ENCODE results near the gene TOM1L2.

Gene TOM1L2

GRCh38 chr17:17871913-17872312 is 100.3 kb downstream of the TOM1L2 start:
- no peak for DNase-seq

DNA sequence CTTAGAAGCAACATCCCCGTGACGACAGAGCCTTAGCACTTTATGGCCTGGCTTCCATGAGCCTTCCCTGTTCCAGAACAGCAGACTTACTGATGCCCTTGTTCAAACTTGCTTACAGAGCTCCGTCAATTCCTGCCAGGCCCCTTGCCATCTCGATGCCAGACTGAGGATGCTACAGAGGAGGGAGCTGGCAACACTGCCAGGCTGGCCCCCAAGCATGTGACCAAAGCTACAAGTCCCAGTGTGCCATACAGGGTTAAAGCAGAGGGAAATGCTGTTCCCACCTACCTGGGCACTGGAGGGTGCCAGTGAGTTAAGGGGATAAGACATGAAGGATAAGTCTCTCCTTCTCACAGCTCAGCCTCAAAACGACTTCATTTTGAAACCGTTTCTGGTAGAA is 102.0 kb downstream of the TOM1L2 start:
- DNase-seq: peak in 1 of 5 experiments; percentile 18

- DNase-seq: no peak
Measured at GRCh38 chr17:17868641-17869522, 103.3 kb downstream of the TOM1L2 start.

GRCh38 chr17:17866897-17867296 is 105.3 kb downstream of the TOM1L2 start:
- no peak for DNase-seq

- no peak for DNase-seq
Measured at GRCh38 chr17:17866425-17866824, 105.8 kb downstream of the TOM1L2 start.

- DNase-seq: no peak
Measured at GRCh38 chr17:17865035-17865434, 107.2 kb downstream of the TOM1L2 start.

DNA sequence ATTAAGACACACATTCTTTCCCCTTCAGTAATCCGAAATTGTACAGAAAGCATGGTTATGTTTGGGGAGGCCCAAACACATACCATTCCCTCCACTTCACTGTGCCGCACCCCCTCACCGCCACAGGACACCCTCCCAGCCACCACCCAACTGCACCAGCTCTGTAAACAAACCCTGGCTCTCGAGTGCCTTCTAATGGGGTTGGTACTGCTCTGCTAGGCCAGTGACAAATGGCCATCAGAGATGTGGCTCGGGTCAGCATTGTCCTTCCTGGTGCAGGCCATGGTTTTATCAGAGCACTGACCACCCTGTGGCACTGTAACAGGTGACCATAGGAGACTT is 111.5 kb downstream of the TOM1L2 start:
- DNase-seq: no peak

DNA sequence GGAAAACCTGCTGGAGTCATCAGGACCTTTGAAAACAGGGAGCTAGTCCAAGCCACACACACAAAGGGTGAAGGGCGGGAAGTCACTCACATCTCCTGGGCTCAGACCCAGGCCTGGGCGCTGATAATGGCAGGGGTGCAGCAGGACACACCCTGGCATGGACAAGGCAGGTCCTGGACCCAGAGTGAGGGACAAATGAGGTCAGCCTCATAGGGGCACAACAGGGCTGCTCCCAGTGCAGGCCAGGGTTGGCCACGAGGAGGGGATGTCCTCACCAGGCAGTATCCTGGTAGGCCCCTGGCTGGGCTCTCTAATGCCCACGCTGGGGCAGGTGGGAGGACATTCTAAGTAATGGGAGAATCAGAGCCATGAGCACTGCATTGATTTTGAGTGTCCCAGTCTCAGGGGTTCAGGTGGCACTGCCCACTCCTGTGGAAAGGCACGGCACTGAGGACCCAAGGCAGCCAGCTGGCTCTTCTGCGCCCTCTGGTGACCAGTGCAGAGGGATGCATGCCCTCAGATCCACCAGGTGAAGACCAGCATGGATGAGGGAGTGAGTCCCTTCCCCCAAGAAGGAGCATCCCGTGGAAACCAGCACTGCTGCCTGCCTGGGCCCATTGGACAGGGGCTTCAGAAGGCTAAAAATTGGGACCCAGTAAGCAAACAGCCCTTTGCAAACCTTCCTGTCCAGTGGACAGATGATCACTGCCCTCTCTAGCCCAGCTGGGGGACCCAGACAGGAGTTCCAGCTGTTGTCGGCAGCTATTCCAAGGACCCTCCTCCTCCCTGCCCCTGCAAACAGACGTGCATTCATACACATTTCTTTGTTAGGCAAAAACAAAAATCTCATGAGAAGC is 112.1 kb downstream of the TOM1L2 start:
- peak; percentile 34 to 69 (median 55) for DNase-seq

DNA sequence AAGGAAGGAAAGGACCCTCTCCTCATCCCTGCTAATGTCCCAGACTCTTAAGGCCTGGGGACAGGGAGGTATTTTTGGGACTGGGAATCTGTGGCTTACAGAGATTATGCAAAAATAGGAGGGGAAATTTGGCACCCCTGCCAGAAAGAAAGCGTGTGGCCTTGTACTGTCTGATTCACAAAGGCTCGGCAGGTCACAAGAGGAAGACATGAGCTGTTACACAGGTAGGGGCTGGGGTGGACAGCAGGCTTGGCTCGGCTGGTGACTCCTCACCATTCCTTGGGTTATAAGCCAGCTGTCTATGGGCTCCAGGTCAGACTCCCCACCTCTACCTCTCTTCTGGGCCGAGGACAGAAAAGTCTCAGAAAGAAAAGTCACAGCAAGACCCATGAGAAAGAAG is 114.7 kb downstream of the TOM1L2 start:
- no peak for DNase-seq

DNA sequence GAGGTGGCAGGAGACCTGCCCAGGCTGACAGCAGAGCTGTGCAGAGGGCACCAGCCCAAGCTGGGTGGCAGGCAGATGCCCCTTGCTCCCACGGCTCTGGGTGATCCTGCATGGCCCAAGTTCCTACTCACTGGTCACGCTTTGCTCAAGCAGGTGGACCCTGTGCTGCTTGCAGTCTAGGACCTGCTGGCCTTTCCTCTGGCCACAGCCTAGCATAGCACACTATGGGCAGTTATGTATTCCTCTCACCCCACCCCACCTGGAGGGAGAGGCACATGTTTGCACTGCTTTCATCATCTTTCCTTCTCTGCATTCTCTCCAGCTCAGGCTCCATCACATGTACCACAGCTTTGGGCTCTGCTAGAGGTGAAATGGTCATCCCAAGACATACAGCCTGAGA is 115.8 kb downstream of the TOM1L2 start:
- no peak for DNase-seq

DNA sequence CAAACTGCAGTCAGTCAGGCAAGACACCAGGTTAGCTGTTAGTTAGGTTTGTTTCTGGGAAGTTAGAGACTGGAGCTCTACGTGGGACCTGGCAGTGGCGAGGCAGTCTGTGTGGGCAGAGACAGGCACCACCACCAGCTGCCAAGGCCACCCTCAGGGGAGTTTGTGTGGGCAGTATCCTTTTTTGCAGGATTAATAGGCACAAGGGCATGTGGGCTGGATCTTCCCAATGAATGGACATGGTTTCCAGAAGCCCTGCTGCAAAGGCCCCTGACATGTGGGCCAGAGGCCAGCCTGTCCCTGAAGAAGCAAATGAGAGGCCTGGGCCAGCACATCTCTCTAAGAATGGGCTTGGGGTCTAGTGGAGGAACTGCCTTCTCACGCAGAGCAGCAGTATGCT is 116.2 kb downstream of the TOM1L2 start:
- no peak for DNase-seq

DNA sequence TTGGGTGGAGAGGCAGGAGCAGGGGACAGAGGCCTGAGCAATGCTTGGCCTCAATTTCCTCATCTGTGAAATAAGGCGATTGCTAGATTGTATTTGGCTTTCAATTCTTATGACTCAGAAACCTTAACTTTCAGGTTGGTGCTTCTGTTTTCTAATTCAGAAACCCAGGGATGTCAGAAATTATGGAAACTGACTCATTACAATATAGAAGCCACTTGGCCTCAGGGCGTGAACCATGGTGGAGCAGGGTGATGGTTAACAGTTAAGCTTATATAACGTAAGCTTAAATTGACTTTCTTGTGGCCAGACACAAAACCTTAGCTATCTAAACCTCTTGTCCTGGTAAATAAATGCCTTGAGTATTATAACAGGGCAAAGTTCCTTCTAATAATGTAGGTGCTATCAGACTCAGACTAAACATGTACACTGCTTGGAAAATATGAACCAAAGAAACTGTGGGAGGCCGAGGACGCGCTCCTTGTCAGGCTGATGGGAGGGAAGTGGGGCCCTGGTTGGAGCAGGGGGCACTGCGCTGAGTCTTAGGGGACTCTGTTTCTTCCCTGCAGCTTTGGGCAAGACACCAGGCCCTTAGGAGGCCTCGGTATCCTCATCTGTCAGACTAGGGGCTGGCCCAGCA is 118.3 kb downstream of the TOM1L2 start:
- peak in 2 of 5 experiments; percentile 19 to 89 for DNase-seq

- DNase-seq: no peak
Measured at GRCh38 chr17:17852930-17853329, 119.3 kb downstream of the TOM1L2 start.

- DNase-seq: no peak
Measured at GRCh38 chr17:17851103-17852002, 120.8 kb downstream of the TOM1L2 start.

DNA sequence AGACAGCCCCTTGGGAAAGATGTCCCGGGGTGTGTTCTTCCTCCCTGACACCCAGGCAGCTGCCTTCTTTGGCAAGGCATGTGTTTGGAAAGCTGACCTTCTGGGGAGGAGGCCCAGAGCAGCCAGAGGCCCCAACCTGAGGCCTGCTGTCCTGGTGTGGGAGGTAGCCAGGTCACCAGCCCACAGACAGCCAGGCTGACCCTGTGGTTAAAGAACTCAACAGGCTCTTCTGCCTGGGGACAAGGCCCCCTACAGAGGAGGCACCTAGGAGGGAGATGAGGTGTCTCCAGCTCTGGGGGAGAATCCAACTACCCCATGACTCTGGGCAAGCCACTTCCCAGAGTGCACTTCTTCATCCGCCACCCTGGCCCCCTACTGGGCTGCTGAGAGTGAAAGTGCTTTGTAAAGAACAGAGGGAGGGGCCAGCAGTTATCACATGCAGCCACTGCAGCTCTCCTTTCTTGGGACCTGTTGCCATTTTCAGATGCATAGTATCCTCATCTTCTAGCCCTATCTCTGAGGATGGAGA is 122.3 kb downstream of the TOM1L2 start:
- DNase-seq: peak in 4 of 5 experiments; percentile 23 to 92 (median 59)

DNA sequence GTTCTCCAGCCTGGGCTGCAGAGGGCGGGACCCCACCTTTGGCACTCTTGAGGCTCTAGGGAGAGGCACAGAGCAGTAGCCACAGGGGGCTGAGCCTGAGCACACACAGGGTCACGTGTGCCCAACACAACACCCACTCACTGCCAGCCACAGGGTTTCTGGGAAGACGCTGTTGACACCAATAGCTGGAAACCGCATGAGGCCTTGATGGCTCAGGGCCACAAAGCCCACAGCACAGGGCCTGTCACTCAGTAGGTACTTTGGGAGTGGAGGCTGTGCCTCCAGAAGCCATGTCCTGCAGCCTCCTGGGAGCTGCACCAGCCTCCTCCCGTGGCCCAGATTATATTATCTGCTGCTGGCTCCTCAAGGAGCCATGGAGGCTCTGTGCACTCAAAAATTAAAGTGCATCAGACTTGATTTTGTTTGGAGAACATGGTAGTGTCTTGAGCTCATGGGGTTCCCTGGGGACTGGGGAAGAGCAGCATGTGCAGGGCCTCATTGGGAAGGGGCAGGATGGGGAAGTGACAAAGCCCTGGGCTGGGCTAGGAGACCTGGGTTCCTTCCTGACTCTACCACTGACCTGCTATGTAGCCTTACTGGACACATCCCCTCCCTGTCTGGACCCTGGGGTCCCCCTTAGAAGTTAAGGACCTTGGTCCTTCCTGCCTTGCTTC is 122.9 kb downstream of the TOM1L2 start:
- DNase-seq: peak in 4 of 5 experiments; percentile 67 to 99 (median 80)

DNA sequence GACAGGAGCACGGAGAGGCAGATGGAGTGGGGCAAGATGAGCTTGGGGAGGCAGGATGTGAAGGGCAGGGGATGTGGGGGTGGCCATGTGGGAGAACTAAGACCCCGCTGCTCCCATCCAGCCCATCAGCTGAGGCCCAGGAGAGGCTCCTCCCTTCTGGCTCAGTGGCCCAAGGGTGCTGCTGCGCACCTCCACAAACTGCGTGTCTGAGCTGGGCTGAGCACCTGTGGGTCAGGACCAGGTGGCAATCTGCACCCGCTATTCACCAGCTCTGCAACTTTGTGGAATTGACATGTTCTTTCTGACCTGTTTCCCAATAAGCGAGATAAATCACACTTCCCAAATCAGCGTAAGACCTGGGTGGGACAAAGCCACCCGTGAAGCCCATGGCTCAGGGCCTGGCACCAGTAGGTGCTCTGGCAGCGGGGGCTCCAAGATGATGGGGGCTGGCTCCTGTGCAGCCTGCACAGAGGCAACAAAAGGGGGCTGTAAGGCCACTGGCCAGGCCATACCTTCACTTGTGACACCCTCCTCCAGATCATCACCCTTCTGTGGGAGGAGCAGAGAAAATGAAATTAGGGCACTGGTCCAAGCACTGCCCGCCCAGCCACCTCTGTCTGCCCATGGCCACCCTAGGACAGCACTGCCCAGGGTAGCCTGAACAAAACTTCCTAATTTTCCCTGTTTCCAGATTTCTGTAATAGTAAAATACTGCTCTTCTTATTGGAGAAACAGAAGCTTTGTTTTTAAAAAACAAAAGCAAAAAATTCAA is 123.7 kb downstream of the TOM1L2 start:
- DNase-seq: no peak

DNA sequence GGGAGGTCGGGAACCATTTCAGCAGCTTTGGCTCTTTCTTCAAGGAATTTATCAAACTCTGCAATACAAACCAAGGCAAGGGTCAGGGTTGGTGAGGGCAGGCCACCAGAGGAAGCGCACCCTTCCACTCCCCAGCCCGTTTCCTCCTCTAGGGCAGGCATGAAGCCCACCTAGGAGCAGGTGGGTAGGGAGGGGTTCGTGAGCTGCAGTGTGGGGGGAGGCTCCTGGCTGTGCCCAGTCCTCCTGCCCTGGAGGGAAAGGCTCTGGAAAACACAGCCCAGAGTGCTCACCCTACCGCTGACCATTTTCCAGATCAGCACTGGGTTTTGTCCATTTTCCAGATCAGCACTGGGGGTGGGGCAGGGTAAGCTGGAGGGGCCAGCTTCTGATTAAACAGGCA is 124.5 kb downstream of the TOM1L2 start:
- DNase-seq: no peak

GRCh38 chr17:17847118-17847689 is 125.0 kb downstream of the TOM1L2 start:
- DNase-seq: no peak

DNA sequence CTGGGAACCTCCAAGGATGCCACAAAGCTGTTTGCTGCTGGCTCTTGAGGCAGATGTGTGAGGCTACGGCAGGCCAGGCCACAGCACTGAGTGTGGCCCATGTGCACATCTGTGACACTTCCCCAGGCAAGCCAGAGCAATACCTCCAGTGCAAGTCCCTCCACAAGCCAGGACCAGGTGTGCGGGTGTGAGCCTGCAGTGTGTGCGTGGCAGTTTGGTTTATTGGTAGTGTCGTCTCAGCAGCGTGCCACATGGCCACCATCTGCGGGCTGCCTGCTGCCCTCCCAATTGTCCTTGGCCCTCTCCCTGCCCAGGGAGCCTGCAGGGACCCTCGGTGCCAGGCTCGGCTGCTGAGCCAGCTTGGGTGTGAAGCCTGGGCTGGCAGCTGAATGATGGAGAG is 125.6 kb downstream of the TOM1L2 start:
- DNase-seq: no peak
